Mucosa of descending colon (tissue), 3 donors: ENCODE data around the gene DLX5. TPM values are rescaled to one million over a fixed set of nuclear protein-coding genes. Genes with fewer than 3 reads are reported as not detected.

Experiments used
- ATAC-seq: fragments of 200-7000 bp; cut with Tn5 transposase; one replicate; pipeline ENCODE4 v1.9.1; 2020; ENCODE audit warnings: mild to moderate bottlenecking, moderate library complexity
- DNase-seq, 3 donors: peaks; one replicate each; pipeline ENCODE4 v3.0.0-alpha.2; 2020
- H3K36me3 ChIP-seq: fragments of 200-600 bp; one replicate; pipeline ENCODE4 v1.8.0; 2021; ENCODE audit warnings: low read depth, mild to moderate bottlenecking
- H3K4me1 ChIP-seq: fragments of 200-600 bp; one replicate; pipeline ENCODE4 v1.8.0; 2021; ENCODE audit warnings: low read depth, mild to moderate bottlenecking
- H3K4me3 ChIP-seq: fragments of 200-600 bp; one replicate; pipeline ENCODE4 v1.8.0; 2021; ENCODE audit warnings: mild to moderate bottlenecking
- H3K9me3 ChIP-seq: fragments of 200-600 bp; one replicate; pipeline ENCODE4 v1.8.0; 2021; ENCODE audit warnings: mild to moderate bottlenecking
- intact Hi-C, 2 donors: fragments of 100-400 bp; cut with DNase I in 1 of 2; cut with micrococcal nuclease in 1 of 2; formaldehyde crosslinking; loops; one replicate each; pipeline versions ENCODE4 v1.11.0 to v1.11.1; 2022; cut with DNase I, micrococcal nuclease
- total RNA-seq, 3 donors: library from RNA; stranded (reverse); fragmentation: NEBNext Ultra II Directional in 2 of 3; extraction: Animal tissue kit (Norgen Biotek cat#: 25700) in 2 of 3; gene quantifications; one replicate each; pipeline versions ENCODE4 v1.2.1 to v1.2.4, GENCODE V29; 2021 to 2023
- TF ChIP-seq, protein P1 (sequence below): fragments of 200-600 bp; IDR thresholded peaks from one replicate; pipeline ENCODE4 v1.8.0; 2022; ENCODE audit warnings: antibody characterized with exemption, mild to moderate bottlenecking
- donor health status: DM: no; HTN: no; CAD: no; lungs with moderate emphysema.
- donor health status: DM: no; HTN: no; CAD: no.
- donor health status: DM: no; HTN: yes; CAD: no.

The DLX5 gene
- total RNA-seq, 3 donors from 2014 or later = 0.89 TPM; not detected in 2

DNA sequence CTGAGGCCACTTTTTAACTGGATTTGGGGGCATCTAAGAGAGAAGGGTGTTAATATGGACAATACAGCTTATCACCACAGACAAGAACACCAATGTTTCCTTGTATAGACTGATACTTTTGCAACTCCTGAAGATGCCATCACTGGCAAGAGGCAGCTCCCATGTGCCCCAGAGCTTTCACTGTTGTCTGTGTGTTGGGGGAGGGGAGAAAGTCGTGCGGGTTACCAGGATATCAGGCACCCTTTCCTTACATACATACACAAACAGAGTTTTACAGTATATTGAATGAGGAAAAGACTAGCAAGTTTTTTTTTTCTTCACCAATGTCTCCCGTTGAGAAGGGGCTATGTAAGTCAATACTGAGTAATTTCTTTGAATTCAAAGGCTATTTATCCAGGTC is 23.4 kb downstream of the DLX5 start:
- ATAC-seq = no peak
- DNase-seq = no peak
- Histone ChIP-seq H3K36me3 (no peaks in the 10 kb centered on the region), H3K4me1 (peaks cover 9% of the 10 kb centered on the region), H3K9me3 (no peaks in the 10 kb centered on the region), H3K4me3 (no peak overlapping the region)
- intact Hi-C loops = no loop called here
- TF ChIP-seq, protein P1, sequence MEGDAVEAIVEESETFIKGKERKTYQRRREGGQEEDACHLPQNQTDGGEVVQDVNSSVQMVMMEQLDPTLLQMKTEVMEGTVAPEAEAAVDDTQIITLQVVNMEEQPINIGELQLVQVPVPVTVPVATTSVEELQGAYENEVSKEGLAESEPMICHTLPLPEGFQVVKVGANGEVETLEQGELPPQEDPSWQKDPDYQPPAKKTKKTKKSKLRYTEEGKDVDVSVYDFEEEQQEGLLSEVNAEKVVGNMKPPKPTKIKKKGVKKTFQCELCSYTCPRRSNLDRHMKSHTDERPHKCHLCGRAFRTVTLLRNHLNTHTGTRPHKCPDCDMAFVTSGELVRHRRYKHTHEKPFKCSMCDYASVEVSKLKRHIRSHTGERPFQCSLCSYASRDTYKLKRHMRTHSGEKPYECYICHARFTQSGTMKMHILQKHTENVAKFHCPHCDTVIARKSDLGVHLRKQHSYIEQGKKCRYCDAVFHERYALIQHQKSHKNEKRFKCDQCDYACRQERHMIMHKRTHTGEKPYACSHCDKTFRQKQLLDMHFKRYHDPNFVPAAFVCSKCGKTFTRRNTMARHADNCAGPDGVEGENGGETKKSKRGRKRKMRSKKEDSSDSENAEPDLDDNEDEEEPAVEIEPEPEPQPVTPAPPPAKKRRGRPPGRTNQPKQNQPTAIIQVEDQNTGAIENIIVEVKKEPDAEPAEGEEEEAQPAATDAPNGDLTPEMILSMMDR = no peak

DNA sequence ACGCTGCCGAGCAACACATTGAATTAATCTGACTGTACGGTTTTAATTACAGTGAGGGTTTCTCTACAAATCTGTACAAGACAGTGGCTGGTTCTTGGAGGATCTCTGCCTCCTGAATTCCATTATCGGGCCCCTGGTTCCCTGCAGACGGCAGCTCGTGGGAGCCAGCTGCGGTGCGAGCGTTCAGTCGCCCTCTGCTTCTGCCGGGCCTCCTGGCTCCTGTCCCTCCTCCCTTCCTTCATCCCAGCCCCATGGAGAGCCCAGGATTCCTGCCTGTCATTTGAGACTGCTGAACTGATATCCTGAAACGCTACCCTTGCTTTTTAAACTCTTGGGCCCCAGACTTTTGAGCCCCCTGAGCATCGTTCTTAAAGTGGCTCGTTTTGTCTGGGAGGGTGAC is 25.9 kb downstream of the DLX5 start:
- ATAC-seq (no peak), DNase-seq (no peak)
- TF ChIP-seq, protein P1 = no peak

DNA sequence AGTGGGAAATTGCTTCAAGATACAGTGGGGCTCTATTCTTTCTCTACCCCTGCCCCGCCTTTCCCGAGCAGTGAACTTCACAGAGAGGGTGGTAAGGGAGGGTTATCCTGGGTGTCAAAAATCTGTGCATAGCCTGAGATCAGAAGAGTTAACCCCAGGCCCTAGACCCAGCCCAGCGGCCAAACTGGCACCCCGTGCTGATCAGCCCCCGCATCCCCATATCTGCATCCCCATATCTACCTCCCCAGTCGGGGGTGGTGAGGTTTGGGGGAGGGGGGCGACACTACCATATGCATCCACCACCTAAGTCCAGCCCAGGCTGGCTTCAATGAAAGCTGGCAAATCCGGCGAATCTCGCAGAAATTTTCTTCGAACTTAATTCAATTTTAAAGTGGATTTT is 26.3 kb downstream of the DLX5 start:
- Histone ChIP-seq H3K4me3 (no peak overlapping the region), H3K36me3 (no peaks in the 10 kb centered on the region), H3K9me3 (no peaks in the 10 kb centered on the region), H3K4me1 (no peaks in the 10 kb centered on the region)
- intact Hi-C loops = no loop called here
- ATAC-seq (no peak), DNase-seq (no peak)
- TF ChIP-seq, protein P1 = no peak

More for the DNA sequence above, 25.9 kb downstream of the DLX5 start:
- intact Hi-C loops = no loop called here
- Histone ChIP-seq H3K4me3 (no peak overlapping the region), H3K9me3 (no peaks in the 10 kb centered on the region), H3K4me1 (no peaks in the 10 kb centered on the region), H3K36me3 (no peaks in the 10 kb centered on the region)

DNA sequence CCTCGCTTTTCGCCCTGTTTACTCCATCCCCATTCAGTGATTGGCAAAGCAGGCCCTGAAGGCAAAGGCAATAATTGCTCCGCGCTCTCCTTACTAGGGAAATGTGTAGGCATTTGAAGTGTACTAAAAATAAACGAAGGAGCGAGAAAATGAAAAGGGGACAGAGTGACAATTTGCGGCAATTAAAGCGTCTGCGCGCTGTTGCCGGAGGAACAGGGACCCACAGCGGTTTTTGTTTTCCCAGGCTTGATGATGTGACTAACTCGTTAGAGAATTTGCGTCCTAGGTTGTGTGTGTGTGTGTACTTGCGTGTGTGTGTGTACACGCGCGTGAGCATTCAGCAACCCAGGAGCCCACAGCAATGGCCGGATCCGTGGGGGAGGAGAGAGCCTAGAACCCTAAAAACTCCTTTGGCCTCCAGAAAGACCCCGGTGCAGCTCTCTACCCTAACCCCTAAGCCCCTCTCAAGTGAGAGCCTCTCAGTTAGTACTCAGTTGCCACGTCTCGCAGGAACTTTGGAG is 27.1 kb downstream of the DLX5 start:
- intact Hi-C loops = no loop called here
- TF ChIP-seq, protein P1 = no peak
- Histone ChIP-seq H3K4me1 (no peaks in the 10 kb centered on the region), H3K36me3 (no peaks in the 10 kb centered on the region), H3K9me3 (no peaks in the 10 kb centered on the region), H3K4me3 (no peak overlapping the region)
- ATAC-seq = no peak
- no peak for DNase-seq

DNA sequence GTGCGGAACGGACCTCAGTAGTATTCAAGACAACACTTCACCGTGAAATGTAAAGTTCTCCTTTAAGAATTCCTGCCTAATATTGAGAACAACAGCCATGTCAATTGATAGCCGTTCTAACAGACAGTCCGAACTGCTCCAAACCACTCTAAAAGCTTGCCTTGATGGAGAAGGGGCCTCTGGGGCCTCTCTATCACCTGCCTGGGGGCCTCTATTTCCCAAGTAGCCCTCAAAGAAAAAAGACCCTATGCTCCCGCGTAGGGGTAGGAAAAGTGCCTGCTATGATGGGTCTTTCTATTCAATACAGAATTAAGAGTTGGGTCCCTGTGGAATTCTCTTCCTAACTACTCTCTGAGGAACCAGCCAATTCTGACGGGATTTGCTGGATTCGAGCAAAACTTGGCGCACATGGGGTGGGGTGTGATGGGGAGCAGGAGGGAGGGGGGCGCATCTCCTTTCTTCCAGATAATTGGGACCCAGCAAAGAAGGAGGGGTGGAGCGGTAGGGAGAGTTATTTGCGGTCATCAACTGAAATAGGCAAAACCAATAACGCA is 27.6 kb downstream of the DLX5 start:
- no peaks in the 10 kb centered on the region for H3K9me3 ChIP-seq
- DNase-seq = no peak
- TF ChIP-seq, protein P1 = no peak
- intact Hi-C loops = no loop called here
- no peak for ATAC-seq
- no peak overlapping the region for H3K4me3 ChIP-seq
- no peaks in the 10 kb centered on the region for H3K4me1 ChIP-seq
- H3K36me3 ChIP-seq = no peaks in the 10 kb centered on the region
